ENCODE measurements around the gene DHRSX.
"Not testable (repeated sequence)": the region's sequence is repeated elsewhere in the genome, so short reads cannot be mapped to it uniquely, and the experiment has no call there.

Gene DHRSX

DNA sequence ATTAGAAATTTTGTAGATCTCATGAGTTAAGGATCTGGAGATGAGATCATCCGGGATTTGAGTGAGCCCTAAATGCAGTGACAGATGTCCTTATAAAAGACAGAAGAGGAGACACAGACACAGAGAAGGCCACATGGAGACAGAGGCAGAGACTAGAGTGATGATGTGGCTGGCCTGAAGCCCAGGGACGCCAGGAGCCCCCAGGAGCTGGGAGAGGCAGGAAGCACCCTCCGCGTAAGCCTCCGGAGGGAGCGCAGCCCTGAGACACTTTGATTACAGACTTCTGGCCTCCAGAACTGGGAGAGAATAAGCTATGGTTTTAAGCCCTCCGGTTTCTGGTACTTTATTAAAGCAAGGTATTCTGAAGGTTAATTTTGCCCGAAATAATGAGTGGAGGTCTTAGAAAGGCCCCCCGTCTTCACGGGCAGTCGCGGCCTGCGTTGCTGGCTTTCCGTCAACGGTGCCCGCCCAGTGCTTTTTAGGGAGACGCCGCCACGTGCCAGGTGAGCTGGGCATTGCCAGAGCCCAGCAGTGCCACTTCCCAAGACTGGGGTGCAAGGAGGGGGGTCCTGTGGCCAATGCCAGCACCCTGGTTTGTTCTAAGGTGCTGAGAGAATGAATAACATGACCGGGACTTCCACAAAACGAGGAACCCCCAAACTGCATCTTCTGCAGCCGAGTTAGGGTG, 8.1 kb downstream of the DHRSX start:
- DNase-seq, result no peak

DNA sequence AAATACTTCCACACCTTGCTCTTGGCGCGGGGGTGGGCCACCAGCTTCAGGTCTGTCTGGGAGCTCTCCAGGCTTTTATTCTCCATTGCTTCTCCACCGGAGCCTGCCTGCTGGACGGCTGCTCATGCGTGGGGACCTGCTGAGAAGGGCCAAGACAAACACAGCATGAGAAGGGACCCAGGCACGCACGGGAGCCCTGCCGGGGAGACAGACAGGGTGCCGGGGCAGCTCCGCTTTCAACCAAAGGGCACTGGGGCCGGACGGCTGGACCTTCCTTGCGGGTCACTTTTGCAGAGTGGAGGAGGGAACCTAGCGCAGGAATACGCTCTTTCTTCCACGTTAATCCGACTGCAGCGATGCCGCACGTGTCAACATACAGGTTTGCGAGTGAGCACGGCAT, 10.1 kb downstream of the DHRSX start:
- no peak for DNase-seq

DNA sequence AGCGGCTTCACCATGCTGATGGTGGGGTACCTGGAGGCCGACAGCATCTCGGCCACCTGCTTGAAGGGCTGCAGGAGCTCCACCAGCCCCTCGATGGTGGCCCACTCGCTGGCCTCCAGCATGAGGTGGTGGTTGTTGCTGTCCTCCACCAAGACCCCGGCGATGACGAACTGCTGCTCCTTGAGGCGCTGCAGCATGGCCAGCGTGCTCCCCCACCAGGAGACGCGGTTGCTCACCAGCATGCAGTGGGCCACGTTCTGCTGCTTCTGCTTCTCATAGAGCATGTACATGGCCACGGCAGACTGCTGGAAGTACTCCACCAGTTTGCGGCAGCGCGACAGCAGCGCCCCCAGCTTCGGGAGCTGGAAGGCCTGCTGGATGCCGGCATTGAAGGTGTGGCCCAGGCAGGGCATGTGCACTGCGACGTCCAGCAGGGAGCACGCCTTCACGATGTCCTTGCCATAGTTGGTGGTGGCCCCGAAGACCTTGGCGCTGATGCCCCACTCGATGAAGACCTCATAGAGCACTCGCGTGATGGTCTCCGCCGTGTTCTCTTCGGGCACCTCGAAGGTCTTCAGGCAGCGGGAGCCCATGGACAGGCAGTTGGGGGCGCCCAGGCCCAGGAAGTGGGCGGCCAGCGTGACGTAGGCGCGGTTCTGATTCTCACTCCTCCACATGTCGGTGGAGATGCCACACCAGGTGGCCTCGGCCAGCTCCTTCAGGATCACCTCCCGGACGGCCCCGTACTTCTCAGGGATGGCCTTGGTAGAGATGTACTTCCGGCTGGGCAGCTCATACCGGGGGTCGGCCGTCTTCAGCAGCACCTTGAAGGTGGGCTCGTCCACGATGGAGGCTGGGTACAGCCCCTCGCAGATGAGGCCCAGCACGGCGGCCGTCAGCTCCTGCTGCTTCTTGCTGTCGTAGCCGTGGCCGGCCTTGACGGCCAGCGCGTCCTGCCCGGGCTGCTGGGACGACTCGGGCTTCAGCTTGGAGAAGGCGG, 11.0 kb downstream of the DHRSX start:
- no peak for DNase-seq

DNA sequence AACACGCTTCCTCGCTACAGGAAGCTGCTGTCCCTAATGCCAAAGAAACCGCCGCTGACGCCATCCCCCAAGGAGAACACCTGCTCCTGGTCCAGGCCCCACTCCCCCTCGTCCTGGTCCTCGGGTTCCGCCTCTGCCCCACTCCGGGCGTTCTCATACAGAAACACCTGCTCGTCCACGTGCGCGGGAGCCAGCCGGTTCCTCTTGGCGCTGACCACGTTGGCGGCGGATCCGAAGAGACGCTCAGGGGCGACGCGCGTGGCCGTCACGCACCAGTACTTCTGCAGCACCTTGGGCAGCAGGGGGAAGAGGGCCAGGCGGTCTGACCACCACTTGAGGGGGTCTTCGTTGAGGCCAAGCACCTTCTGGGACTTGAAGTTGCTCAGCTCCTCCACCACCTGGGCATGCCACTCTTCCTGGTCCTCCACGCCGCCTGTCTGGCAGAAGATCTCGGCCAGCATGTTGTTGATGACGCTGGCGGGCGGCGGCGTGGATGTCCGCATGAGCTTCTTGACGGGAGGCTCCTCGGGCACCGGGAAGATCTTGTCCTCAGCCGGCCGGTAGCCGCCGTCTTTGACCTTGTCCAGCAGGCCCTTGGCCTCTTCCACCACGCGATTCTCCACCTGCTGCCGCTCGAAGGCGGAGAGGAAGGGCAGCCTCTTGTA, 12.0 kb downstream of the DHRSX start:
- DNase-seq, result no peak

DNA sequence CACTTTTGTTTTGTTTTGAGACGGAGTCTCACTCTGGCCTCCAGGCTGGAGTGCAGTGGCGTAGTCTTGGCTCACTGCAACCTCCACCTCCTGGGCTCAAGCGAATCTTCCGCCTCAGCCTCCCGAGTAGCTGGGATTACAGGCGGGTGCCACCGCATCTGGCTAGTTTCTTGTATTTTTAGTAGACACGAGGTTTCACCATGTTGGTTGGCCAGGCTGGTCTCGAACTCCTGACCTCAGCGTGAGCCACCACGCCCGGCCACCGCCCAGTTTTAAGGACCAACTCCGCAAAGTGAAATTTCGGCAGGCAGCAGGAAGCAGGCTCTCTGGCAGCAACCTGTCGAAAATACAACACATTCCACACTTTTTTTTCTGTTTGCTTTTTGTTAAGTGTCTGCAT, 13.4 kb downstream of the DHRSX start:
- no peak for DNase-seq

DNA sequence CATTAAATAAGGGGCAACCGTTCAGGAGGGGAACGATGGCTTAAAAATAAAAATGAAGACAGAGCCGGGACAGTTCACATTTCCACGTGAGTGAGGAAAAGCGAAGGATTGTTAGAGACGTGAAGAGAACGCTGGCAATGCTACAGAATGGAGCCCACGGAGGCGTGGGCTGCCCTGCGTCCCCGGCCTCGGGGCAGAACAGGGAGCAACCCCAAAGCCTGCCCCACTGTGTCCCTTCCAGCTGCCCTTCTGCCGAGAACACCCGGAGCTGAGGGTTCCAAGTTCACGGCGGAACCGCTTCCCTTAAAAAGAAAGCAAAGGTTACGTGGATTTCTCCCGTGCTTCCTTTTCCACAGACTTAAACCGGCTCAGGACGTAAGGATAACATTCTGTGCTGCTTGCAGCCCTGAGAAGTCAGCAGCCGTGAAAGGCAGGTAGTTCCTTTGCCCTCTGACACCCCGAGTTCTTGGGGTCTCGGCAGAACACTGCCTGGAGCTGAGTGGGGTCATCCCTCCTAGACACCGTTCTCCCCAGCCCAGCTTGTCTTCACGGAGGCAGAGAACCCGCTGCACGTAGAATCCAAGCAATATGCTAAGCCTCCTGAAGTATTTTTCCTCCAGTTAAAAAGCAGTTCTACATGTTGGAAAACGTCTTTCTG, 14.2 kb downstream of the DHRSX start:
- no peak for DNase-seq

DNA sequence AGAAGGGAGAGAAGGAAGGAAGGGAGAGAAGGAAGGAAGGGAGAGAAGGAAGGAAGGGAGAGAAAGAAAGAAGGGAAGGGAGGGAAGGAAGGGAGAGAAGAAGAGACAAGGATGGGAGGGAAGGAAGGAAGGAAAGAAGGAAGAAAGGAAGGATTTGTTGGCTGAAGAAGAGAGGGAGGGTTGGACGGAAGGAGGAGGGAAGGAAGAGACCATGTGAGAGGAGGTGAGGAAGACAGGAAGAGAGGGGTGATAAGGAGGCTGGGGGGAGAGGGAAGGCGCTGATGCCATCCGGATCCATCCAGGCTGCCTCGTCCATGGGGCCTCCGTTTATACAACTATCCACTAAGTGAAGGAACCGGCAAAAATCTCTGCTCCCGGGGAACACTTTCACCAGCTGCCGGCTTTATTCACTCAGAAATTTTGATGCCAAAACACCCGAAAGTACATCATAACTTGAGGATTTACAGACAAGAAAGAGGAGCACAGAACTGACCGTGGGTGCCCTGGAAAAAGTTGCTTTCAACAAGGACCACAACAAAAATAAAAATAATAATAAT, 14.9 kb downstream of the DHRSX start:
- DNase-seq, result no peak

DNA sequence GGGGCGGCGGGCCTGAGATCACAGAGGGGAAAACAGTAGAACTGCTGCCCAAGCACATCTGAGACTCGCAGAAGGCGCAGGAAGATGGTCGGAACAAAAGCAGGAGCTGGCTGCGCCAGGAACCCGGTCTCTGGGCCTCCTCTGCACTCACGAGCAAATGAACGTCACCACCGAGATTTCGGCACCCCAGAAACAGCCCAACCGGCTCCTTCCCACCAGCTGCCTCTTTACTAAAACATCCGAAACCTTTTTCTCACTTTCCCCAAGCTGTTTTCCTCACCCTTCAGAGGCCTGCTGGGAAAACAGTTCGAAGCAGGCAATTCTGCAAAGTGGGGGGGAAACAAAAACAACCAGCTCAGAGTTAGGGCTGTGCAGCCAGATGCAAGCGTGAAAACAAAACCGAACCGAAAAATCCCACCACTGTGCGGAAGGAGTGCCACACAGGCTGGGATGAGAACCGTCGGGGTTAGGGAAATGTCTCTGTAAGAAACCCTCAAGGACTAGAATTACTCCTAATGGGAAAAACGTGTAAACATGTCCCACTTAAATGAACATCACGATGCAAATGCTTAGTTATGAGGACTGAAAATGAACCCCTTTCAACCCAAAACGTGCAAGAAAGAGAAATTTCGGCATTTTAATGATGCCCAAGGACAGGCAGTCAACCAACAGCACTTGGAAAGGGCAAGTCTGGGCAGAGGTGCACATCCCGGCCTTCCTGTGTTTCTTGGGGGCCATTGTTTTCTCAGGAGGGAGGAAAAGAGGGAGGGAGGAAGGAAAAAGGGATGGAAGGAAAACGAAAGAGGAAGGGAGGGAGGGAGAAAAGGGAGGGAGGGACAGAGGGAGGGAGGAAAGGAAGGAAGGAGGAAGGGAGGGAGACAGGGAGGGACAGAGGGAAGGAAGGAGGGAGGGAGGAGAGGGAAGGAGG, 15.8 kb downstream of the DHRSX start:
- no peak for DNase-seq

DNA sequence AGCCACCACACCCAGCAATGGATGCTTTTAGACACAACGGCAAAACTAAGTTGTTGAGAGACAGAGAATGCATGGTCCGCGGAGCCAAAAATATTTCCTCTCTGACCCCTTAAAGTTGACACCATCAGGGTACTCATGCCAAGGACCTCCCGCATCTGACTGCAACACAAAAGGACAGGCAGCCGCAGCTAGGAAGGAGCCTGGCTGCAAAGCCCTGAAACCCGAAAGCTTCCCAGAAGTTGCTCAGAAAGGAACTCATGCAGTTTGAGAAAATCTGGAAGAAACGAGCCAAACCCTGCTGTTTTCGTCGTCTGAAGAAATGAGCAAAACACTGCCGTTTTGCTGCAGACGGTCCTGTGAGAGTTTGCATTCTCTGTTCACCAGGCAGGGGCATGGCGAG, 16.5 kb downstream of the DHRSX start:
- no peak for DNase-seq

DNA sequence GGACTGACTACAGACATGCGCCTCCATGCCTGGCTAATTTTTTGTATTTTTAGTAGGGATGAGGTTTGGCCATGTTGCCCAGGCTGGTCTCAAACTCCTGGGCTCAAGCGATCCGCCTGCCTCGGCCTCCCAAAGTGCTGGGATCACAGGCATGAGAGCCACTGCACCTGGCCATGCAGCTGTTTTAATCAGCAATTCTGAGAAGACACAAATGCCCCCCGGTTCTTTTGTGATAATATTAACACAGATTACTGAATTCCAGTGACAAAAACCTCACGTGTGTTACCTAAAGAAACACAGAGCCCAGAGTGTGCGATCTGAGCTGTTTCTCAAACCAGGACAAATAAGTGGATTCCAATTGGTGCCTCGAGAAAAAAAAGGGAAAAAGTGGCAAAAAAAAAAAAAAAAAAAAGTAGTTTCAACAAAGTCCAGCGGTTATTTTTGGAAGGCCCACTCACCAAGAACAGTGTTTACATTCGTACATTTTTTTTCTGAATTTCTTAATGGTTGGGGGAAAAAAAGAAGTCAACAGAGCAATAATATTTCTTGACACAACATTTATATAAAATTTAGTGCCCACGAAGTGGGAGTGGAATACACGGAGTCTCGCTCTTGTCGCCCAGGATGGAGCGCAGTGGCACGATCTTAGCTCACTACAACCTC, 17.2 kb downstream of the DHRSX start:
- no peak for DNase-seq

DNA sequence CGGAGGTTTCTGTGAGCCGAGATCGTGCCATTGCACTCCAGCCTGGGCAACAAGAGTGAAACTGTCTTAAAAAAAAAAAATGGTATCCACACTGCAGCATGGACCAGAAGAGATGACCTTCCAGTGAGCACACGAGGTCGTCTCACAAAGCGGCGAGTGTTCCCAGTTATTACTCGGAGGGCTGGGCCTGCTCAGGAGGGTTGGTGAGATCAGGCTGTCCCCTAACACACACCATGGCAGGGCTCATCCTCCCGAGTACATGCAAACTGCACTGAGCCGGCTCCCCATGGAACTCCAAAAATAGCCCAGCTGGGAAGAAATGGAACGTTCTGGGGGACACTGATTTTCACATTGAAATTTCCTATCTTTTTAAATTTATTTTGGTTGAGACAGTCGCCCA, 19.2 kb downstream of the DHRSX start:
- not testable (repeated sequence) for DNase-seq

DNA sequence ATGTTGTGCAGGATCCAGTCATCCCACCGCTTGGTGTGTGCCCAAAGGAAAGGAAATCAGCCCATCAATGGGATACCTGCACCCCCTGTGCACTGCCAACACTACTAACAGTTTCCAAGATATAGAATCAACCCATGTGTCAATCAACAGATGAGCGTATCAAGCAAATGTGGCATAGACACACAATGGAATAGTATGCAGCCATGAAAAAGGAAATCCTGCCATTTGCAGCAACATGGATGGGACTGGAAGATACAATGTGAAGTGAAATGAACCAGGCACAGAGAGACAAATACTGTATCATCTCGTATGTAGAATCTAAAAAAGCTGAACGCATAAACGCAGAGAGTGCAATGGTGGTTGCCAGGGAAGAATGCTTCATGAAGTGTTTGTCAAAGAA, 20.8 kb downstream of the DHRSX start:
- not testable (repeated sequence) for DNase-seq

DNA sequence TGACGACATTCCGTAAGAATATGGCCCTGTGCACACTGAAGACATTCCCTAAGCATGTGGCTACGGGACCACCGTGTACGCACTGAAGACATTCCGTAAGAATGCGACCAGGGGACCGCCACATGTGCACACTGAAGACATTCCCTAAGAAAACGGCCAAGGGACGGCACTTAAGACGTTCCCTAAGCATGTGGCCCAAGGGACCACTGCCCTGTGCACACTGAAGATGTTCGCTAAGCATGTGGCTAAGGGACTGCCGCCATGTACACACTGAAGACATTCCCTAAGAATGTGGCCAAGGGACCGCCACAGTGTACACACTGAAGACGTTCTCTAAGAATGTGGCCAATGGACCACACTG, 21.4 kb downstream of the DHRSX start:
- DNase-seq, result no peak

DNA sequence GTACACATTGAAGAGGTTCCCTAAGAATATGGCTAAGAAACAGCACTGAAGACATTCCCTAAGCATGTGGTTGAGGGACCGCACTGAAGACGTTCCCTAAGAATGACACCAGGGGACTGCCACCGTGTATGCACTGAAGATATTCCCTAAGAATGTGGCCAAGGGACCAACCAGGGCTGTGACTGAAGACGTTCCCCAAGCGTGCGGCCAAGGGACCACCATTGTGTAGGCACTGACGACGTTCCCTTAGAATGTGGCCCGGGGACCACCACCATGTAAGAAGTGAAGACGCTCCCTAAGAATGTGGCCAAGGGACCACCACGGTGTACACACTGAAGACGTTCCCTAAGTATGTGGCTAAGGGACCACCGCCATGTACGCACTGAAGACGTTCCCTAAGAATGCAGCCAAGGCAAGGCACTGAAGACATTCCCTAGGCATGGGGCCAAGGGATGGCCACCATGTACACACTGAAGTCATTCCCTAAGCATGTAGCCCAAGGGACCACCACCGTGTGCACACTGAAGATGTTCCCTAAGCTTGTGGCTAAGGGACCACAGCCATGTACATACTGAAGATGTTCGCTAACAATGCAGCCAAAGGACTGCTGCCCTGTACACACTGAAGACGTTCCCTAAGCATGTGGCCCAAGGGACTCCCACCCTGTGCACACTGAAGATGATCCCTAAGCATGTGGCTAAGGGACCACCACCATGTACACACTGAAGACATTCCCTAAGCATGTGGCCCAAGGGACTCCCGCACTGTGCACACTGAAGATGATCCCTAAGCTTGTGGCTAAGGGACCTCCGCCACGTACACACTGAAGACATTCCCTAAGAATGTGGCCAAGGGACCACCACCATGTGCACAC, 22.0 kb downstream of the DHRSX start:
- no peak for DNase-seq

DNA sequence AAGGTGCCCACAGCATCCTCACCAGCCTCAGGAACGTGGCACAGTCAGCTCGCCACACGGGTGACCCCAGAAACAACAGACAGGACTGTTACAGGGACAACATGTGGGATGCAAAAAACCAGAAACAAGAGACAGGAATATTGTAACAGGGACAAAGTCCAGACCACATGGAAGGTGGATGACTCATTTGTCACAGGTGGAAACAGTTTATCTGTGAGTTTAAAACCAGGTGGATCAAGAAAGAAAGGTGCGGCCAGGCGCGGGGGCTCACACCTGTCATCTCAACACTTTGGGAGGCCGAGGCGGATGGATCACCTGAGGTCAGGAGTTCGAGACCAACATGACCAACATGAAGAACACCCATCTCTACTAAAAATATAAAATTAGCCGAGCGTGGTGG, 23.5 kb downstream of the DHRSX start:
- not testable (repeated sequence) for DNase-seq

DNA sequence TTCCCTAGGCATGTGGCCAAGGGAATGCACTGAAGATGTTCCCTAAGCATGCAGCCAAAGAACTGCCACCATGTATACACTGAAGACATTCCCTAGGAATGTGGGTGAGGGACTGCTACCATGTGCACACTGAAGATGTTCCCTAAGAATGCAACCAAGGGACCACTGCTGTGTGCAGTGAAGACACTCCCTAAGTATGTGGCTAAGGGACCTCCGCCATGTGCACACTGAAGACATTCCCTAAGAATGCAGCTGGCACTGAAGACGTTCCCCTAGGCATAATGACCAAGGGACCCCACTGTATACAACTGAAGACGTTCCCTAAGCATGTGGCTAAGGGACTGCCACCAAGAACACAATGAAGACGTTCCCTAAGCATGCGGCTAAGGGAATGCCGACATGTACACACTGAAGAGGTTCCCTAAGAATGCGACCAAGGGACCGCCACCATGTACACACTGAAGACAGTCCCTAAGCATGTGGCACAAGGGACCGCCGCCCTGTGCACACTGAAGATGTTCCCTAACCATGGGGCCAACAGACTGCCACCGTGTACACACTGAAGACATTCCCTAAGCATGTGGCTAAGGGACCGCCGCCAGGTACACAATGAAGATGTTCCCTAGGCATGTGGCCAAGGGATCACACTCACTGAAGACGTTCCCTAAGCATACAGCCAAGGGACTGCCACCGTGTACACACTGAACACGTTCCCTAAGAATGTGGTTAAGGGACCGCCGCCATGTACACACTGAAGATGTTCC, 25.6 kb downstream of the DHRSX start:
- no peak for DNase-seq

DNA sequence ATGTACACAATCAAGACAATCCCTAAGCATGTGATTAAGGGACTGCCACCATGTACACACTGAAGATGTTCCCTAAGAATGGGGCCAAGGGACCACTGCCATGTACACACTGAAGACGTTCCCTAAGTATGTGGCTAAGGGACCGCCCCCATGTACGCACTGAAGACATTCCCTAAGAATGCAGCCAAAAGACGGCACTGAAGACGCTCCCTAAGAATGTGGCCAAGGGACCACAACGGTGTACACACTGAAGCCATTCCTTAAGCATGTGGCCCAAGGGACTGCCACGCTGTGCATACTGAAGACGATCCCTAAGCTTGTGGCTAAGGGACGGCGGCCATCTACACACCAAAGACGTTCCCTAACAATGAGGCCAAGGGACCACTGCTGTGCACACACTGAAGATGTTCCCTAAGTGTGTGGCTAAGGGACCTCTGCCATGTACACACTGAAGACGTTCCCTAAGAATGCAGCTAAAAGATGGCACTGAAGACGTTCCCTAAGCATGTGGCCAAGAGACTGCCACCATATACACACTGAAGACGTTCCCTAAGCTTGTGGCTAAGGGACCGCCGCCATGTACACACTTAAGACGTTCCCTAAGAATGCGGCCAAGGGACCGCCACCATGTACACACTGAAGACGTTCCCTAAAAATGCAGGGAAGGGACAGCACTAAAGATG, 26.4 kb downstream of the DHRSX start:
- DNase-seq, result no peak

DNA sequence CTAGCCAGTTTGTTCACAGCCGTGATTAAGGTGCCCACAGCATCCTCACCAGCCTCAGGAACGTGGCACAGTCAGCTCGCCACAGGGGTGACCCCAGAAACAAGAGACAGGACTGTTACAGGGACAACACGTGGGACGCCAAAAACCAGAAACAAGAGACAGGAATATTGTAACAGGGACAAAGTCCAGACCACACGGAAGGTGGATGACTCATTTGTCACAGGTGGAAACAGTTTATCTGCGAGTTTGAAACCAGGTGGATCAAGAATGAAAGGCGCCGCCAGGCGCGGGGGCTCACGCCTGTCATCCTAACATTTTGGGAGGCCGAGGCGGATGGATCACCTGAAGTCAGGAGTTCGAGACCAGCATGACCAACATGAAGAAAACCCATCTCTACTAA, 27.7 kb downstream of the DHRSX start:
- not testable (repeated sequence) for DNase-seq

DNA sequence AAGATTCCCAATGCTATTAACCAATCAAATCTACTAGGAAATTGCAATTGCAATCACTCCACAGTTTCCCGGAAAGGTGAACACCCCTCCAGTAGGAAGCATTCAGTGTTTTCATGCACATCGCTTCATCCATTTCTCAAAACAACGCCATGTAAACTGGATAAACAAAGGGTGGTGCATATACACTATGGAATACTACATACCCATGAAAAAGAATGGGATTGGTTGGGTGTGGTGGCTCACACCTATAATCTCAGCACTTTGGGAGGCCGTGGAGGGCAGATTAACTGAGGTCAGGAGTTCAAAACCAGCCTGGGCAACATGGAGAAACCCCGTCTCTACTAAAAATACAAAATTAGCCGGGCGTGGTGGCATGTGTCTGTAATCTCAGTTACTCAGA, 29.1 kb downstream of the DHRSX start:
- no peak for DNase-seq

Data from activated CD8-positive, alpha-beta memory T cell treated with anti-CD3 and anti-CD28 coated beads, Interleukin-2, amount 50 U/mL, for 4 hours (primary cell).